HUES64 (cell line): ENCODE measurements around the gene ARL16. TPM values are rescaled to one million over a fixed set of nuclear protein-coding genes. Genes with fewer than 3 reads are reported as not detected.

Experiments
- H3K27ac ChIP-seq: 2 replicates; pipeline ENCODE4 v1.7.0; 2013; ENCODE audit warnings: low read depth, low read length, inconsistent platforms
- H3K27me3 ChIP-seq: 2 replicates; pipeline ENCODE4 v1.6.1; 2013; ENCODE audit warnings: mild to moderate bottlenecking, low read length; ENCODE audit not compliant: insufficient read depth
- H3K36me3 ChIP-seq: 2 replicates; pipeline ENCODE4 v1.6.1; 2013; ENCODE audit warnings: mild to moderate bottlenecking, low read length; ENCODE audit not compliant: insufficient read depth
- H3K4me1 ChIP-seq: 2 replicates; pipeline ENCODE4 v1.6.1; 2013; ENCODE audit warnings: mild to moderate bottlenecking, low read length, moderate library complexity; ENCODE audit not compliant: insufficient read depth
- H3K4me3 ChIP-seq: 2 replicates; pipeline ENCODE4 v1.5.1; 2013; ENCODE audit warnings: mild to moderate bottlenecking, low read length, moderate library complexity
- H3K9ac ChIP-seq: 2 replicates; pipeline ENCODE4 v1.6.1; 2013; ENCODE audit warnings: mild to moderate bottlenecking, low read depth, low read length
- H3K9me3 ChIP-seq: 2 replicates; pipeline ENCODE4 v1.6.1; 2013; ENCODE audit warnings: low read depth, low read length; ENCODE audit not compliant: insufficient read depth
- WGBS: fragments of 150-250, 120-280 bp; methylation state at CpG from one replicate; pipeline ENCODE4 v1.1.7; 2013; ENCODE audit warnings: missing lambda C conversion rate; 5-methylcytosine and 5-hydroxymethylcytosine counted together
- polyA plus RNA-seq, 2 experiments: library from polyadenylated mRNA; stranded (reverse); fragments of 50-300 nt; gene quantifications; one replicate each; pipeline ENCODE4 v1.2.3, GENCODE V29; 2013

ARL16 gene
- polyA plus RNA-seq (2013, experiment 1 of 2), result 44.7 TPM
- 43.4 TPM for polyA plus RNA-seq (2013, experiment 2 of 2)

GRCh38 chr17:81683584-81684441 lies at the start of gene ARL16, which contains the start of gene HGS:
Gene ARL16, minus strand, starts transcription at chr17:81683797. Its CDS starts 44 bp downstream, at chr17:81683753.
Gene HGS, plus strand, starts transcription at chr17:81684011. Its CDS starts 56 bp downstream, at chr17:81684067.
- under 1% methylated on average over 112 of the region's 112 CpGs for WGBS
- no peaks in the 10 kb centered on the region for H3K9me3 ChIP-seq

GRCh38 chr17:81727324-81728031 lies 43.9 kb upstream of the ARL16 start:
- Histone ChIP-seq H3K27me3 (no peaks in the 10 kb centered on the region), H3K9me3 (no peaks in the 10 kb centered on the region), H3K27ac (no peak overlapping the region), H3K9ac (no peak overlapping the region), H3K4me1 (peaks cover 4% of the 10 kb centered on the region; the same call in 1 of the 2 replicates), H3K4me3 (no peak overlapping the region), H3K36me3 (no peaks in the 10 kb centered on the region)
- WGBS, result 93% methylated on average over 23 of the region's 23 CpGs

More at GRCh38 chr17:81683584-81684441, at the start of gene ARL16, which contains the start of gene HGS:
- Histone ChIP-seq H3K27me3 (no peaks in the 10 kb centered on the region), H3K9ac (peak within 1 kb of the TSS; percentile 85), H3K4me1 (peaks cover 9% of the 10 kb centered on the region; the same call in 1 of the 2 replicates), H3K27ac (peak within 1 kb of the TSS; percentile 85), H3K4me3 (peak within 1 kb of the TSS; percentile 89), H3K36me3 (peaks cover 40% of the 10 kb centered on the region)

GRCh38 chr17:81726004-81726403 lies 42.4 kb upstream of the ARL16 start:
- H3K27ac ChIP-seq, result no peak overlapping the region
- no peaks in the 10 kb centered on the region for H3K9me3 ChIP-seq
- H3K9ac ChIP-seq, result no peak overlapping the region
- H3K4me1 ChIP-seq, result peaks cover 7% of the 10 kb centered on the region; the same call in 1 of the 2 replicates
- no peaks in the 10 kb centered on the region for H3K36me3 ChIP-seq
- WGBS, result 91% methylated on average over 9 of the region's 9 CpGs
- no peak overlapping the region for H3K4me3 ChIP-seq
- H3K27me3 ChIP-seq, result no peaks in the 10 kb centered on the region

GRCh38 chr17:81725439-81725838 lies 41.8 kb upstream of the ARL16 start:
- Histone ChIP-seq H3K9me3 (no peaks in the 10 kb centered on the region), H3K27ac (no peak overlapping the region), H3K9ac (no peak overlapping the region), H3K36me3 (no peaks in the 10 kb centered on the region), H3K4me1 (peaks cover 7% of the 10 kb centered on the region; the same call in 1 of the 2 replicates), H3K27me3 (no peaks in the 10 kb centered on the region), H3K4me3 (no peak overlapping the region)
- 92% methylated on average over 9 of the region's 9 CpGs for WGBS

- H3K4me1 ChIP-seq, result peaks cover 7% of the 10 kb centered on the region; the same call in 1 of the 2 replicates
- WGBS, result 93% methylated on average over 12 of the region's 12 CpGs
- H3K36me3 ChIP-seq, result peaks cover 4% of the 10 kb centered on the region; the same call in 1 of the 2 replicates
- no peak overlapping the region for H3K4me3 ChIP-seq
- no peaks in the 10 kb centered on the region for H3K9me3 ChIP-seq
- H3K27ac ChIP-seq, result no peak overlapping the region
- no peak overlapping the region for H3K9ac ChIP-seq
- H3K27me3 ChIP-seq, result no peaks in the 10 kb centered on the region
These were observed 40.1 kb upstream of the ARL16 start for GRCh38 chr17:81723651-81724209.

- H3K4me3 ChIP-seq, result no peak overlapping the region
- no peak overlapping the region for H3K27ac ChIP-seq
- no peaks in the 10 kb centered on the region for H3K27me3 ChIP-seq
- H3K9me3 ChIP-seq, result no peaks in the 10 kb centered on the region
- no peak overlapping the region for H3K9ac ChIP-seq
- H3K36me3 ChIP-seq, result peaks cover 14% of the 10 kb centered on the region
- 80% methylated on average over 10 of the region's 10 CpGs for WGBS
- H3K4me1 ChIP-seq, result peaks cover 7% of the 10 kb centered on the region; the same call in 1 of the 2 replicates
These were observed 38.9 kb upstream of the ARL16 start for GRCh38 chr17:81722184-81723120.

- WGBS, result 91% methylated on average over 33 of the region's 33 CpGs
- Histone ChIP-seq H3K27me3 (no peaks in the 10 kb centered on the region), H3K36me3 (peaks cover 14% of the 10 kb centered on the region), H3K9ac (no peak overlapping the region), H3K4me1 (peaks cover 7% of the 10 kb centered on the region; the same call in 1 of the 2 replicates), H3K27ac (no peak overlapping the region; the same call in 1 of the 2 replicates), H3K4me3 (no peak overlapping the region), H3K9me3 (no peaks in the 10 kb centered on the region)
These were observed 36.9 kb upstream of the ARL16 start for GRCh38 chr17:81720267-81721071.

- H3K27me3 ChIP-seq, result no peaks in the 10 kb centered on the region
- no peak overlapping the region for H3K9ac ChIP-seq
- no peak overlapping the region for H3K27ac ChIP-seq
- peaks cover 7% of the 10 kb centered on the region; the same call in 1 of the 2 replicates for H3K4me1 ChIP-seq
- H3K36me3 ChIP-seq, result peaks cover 14% of the 10 kb centered on the region
- H3K4me3 ChIP-seq, result no peak overlapping the region
- no peaks in the 10 kb centered on the region for H3K9me3 ChIP-seq
- 95% methylated on average over 32 of the region's 33 CpGs for WGBS
These were observed 36.0 kb upstream of the ARL16 start for GRCh38 chr17:81719410-81720266.

- no peak overlapping the region for H3K4me3 ChIP-seq
- H3K27me3 ChIP-seq, result no peaks in the 10 kb centered on the region
- peaks cover 12% of the 10 kb centered on the region; the same call in 1 of the 2 replicates for H3K4me1 ChIP-seq
- H3K27ac ChIP-seq, result no peak overlapping the region
- H3K36me3 ChIP-seq, result peaks cover 14% of the 10 kb centered on the region
- no peaks in the 10 kb centered on the region for H3K9me3 ChIP-seq
- H3K9ac ChIP-seq, result no peak overlapping the region
- 92% methylated on average over 9 of the region's 9 CpGs for WGBS
These were observed 34.1 kb upstream of the ARL16 start for GRCh38 chr17:81717766-81718089.
